ENCODE measurements around the gene RYR3. TPM values are rescaled to one million over a fixed set of nuclear protein-coding genes. Genes with fewer than 3 reads are reported as not detected.

RYR3 gene
- polyA plus RNA-seq, 1 donor (not counting 4 experiments of a cell fraction or from before 2014, with no cell fraction given), result 0.04 TPM

- Histone ChIP-seq H3K9me1 (ENCODE audit: control insufficient read depth, extremely low read depth, insufficient read depth, low read length) (no peaks in the 10 kb centered on the region), H3K36me3 (ENCODE audit: control insufficient read depth in 2 of 2, extremely low read depth in 1 of 2, insufficient read depth in 2 of 2, low read length in 2 of 2) (no peaks in the 10 kb centered on the region), H2AFZ (ENCODE audit: control insufficient read depth, low read length) (no peak overlapping the region), H3K9me3 (ENCODE audit: control insufficient read depth, low read depth, low read length) (no peaks in the 10 kb centered on the region), H4K20me1 (ENCODE audit: control insufficient read depth, extremely low read depth, insufficient read depth, low read length) (no peaks in the 10 kb centered on the region), H3K27ac (ENCODE audit: control insufficient read depth, insufficient read depth, low read length) (no peak overlapping the region), H3K79me2 (ENCODE audit: control insufficient read depth, insufficient read depth, low read length) (no peaks in the 10 kb centered on the region), H3K4me2 (ENCODE audit: control insufficient read depth, extremely low read depth, insufficient read depth, low read depth, low read length) (no peak overlapping the region), H3K4me3 (ENCODE audit: control insufficient read depth in 2 of 3, extremely low read depth in 1 of 3, insufficient read depth in 2 of 3, low read depth in 1 of 3, low read length in 3 of 3) (no peak overlapping the region), H3K4me1 (ENCODE audit: control insufficient read depth, extremely low read depth, insufficient read depth, low read length) (no peaks in the 10 kb centered on the region), H3K27me3 (ENCODE audit: control insufficient read depth, extremely low read depth, insufficient read depth, low read length) (no peaks in the 10 kb centered on the region), H3K9ac (ENCODE audit: control insufficient read depth, extremely low read depth, insufficient read depth, low read length) (no peak overlapping the region)
- DNase-seq (ENCODE audit: low read depth, low spot score) (no peak), FAIRE-seq (no peak)
- dilution Hi-C loops (cut with MboI; ENCODE audit: extremely low pct_ligation_motif_present, low sequenced_read_pairs), result no loop called here
- no peak for TF ChIP-seq EZH2 (IDR thresholded peaks at IDR 0.05; ENCODE audit: low read length)
- TF ChIP-seq, protein P1, sequence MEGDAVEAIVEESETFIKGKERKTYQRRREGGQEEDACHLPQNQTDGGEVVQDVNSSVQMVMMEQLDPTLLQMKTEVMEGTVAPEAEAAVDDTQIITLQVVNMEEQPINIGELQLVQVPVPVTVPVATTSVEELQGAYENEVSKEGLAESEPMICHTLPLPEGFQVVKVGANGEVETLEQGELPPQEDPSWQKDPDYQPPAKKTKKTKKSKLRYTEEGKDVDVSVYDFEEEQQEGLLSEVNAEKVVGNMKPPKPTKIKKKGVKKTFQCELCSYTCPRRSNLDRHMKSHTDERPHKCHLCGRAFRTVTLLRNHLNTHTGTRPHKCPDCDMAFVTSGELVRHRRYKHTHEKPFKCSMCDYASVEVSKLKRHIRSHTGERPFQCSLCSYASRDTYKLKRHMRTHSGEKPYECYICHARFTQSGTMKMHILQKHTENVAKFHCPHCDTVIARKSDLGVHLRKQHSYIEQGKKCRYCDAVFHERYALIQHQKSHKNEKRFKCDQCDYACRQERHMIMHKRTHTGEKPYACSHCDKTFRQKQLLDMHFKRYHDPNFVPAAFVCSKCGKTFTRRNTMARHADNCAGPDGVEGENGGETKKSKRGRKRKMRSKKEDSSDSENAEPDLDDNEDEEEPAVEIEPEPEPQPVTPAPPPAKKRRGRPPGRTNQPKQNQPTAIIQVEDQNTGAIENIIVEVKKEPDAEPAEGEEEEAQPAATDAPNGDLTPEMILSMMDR (optimal IDR thresholded peaks at IDR 0.05 in 1 of 3, IDR thresholded peaks at IDR 0.05 in 1 of 3, conservative IDR thresholded peaks at IDR 0.05 in 1 of 3; ENCODE audit: extremely low read depth in 1 of 3, insufficient read depth in 2 of 3, low read length in 3 of 3), result no peak
These were observed 166.1 kb downstream of the RYR3 start for GRCh38 chr15:33476908-33477307.

DNA sequence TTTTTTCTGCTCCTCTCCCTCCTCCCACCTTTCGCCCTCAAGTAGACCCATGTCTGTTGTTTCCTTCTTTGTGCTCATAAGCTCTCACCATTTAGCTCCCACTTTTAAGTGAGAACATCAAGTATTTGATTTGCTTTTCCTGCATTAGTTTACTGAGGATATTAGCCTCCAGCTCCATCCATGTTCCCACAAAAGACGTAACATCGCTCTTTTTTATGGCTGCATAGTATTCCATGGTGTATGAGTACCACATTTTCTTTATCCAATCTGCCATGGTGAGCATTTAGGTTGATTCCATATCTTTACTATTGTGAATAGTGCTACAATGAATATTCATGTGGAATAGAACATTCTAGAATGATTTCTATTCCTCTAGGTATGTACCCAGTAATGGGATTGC lies 178.6 kb downstream of the RYR3 start:
- Histone ChIP-seq H3K79me2 (ENCODE audit: control insufficient read depth, insufficient read depth, low read length) (no peaks in the 10 kb centered on the region), H3K9me3 (ENCODE audit: control insufficient read depth, low read depth, low read length) (no peaks in the 10 kb centered on the region), H4K20me1 (ENCODE audit: control insufficient read depth, extremely low read depth, insufficient read depth, low read length) (no peaks in the 10 kb centered on the region), H3K4me3 (ENCODE audit: control insufficient read depth in 2 of 3, extremely low read depth in 1 of 3, insufficient read depth in 2 of 3, low read depth in 1 of 3, low read length in 3 of 3) (no peak overlapping the region), H3K27ac (ENCODE audit: control insufficient read depth, insufficient read depth, low read length) (no peak overlapping the region), H3K4me1 (ENCODE audit: control insufficient read depth, extremely low read depth, insufficient read depth, low read length) (no peaks in the 10 kb centered on the region), H3K36me3 (ENCODE audit: control insufficient read depth in 2 of 2, extremely low read depth in 1 of 2, insufficient read depth in 2 of 2, low read length in 2 of 2) (no peaks in the 10 kb centered on the region), H3K27me3 (ENCODE audit: control insufficient read depth, extremely low read depth, insufficient read depth, low read length) (peaks cover 14% of the 10 kb centered on the region), H3K4me2 (ENCODE audit: control insufficient read depth, extremely low read depth, insufficient read depth, low read depth, low read length) (no peak overlapping the region), H3K9me1 (ENCODE audit: control insufficient read depth, extremely low read depth, insufficient read depth, low read length) (no peaks in the 10 kb centered on the region), H3K9ac (ENCODE audit: control insufficient read depth, extremely low read depth, insufficient read depth, low read length) (no peak overlapping the region), H2AFZ (ENCODE audit: control insufficient read depth, low read length) (no peak overlapping the region)
- dilution Hi-C loops (cut with MboI; ENCODE audit: extremely low pct_ligation_motif_present, low sequenced_read_pairs), result no loop called here
- TF ChIP-seq, protein P1 (optimal IDR thresholded peaks at IDR 0.05 in 1 of 3, IDR thresholded peaks at IDR 0.05 in 1 of 3, conservative IDR thresholded peaks at IDR 0.05 in 1 of 3; ENCODE audit: extremely low read depth in 1 of 3, insufficient read depth in 2 of 3, low read length in 3 of 3), result no peak
- TF ChIP-seq EZH2 (IDR thresholded peaks at IDR 0.05; ENCODE audit: low read length), result no peak
- FAIRE-seq, result no peak
- no peak for DNase-seq (ENCODE audit: low read depth, low spot score)
